Inferior parietal cortex (tissue), 1 donor: Measurements from ENCODE around the gene TRAPPC10.

Experiments used
- DNase-seq: peaks from one replicate; pipeline ENCODE4 v3.0.0-alpha.2; 2016; ENCODE audit errors: extremely low spot score

TRAPPC10 gene

DNA sequence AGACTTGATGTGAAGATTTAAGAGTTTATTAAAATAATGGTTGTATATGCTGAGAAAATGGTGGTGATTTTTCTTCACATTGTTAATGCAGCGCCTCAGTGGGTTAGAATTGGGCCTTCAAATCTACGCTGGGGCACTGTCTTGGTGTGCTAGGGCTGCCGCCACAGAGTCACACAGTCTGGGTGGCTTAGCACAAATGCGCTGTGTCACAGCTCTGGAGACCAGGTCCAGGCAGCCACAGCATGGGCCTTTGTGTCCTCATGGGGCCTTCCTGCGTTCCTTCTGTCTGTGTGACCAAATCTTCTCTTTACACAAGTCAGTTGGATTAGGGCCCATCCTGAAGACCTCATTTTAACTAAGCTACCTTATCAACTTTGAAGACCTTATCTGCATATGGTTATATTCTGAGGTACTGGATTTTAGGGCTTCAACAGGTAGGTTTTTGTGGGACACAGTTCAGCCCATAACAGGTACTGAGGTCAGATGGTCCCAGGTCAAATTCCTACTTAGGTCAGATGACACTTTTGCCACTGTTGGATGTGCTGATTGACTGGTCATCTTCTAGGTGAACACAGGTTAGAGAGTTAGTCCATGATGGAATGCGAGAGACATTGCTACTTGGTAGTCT, 17.5 kb downstream of the TRAPPC10 start:
- DNase-seq, result no peak

DNA sequence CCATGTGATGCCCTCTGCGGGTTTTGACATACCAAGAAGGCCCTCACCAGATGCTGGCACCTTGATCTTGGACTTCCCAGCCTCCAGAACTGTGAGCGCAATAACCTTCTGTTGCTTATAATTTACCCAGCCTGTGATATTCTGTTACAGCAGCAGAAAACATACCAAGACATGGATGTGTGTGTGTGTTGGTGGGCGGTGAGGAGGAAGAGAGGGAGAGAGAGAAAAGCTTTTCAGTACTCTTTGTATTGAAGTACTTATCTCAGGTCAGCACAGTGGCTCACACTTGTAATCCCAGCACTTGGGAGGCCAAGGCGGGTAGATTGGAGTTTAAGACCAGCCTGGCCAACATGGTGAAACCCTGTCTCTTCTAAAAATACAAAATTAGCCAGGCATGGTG, 23.1 kb downstream of the TRAPPC10 start:
- no peak for DNase-seq

DNA sequence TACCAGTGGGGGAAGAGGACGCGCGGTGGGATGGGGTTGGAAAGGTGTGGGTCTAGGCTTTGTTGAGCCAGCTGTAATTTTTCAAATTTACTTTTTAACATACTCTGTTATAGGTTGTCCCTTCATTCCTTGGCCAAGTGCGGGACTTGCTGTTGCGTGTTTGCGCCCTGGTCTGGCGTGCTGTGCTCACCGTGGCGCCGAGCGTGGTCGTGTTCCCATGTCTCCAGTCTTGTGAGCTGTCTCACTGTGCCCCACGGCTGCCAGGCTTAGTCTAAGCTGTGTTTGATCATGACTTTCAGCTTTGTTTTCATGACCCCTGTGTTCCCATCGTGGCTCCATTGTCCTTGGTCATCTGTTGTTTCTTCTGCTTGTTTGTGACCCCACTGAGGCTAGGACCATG, 26.0 kb downstream of the TRAPPC10 start:
- no peak for DNase-seq

DNA sequence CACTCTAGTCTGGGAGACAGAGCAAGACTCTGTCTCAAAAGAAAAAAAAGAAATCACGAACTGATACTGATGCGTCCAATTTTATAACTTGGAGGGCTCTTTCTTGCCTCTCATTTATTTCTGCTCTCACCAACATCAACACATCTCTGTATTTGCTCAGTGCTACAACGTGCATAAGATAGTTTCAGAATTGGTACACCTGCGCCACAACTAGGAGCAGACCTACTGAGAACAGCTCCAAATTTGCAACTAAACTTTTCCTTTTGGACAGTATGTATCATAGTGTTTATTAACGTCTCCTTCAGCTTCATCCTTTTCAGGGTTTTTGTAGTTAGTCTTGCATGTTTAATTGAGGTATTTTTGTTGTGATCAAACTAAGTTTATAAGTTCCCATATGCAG, 27.7 kb downstream of the TRAPPC10 start:
- no peak for DNase-seq

DNA sequence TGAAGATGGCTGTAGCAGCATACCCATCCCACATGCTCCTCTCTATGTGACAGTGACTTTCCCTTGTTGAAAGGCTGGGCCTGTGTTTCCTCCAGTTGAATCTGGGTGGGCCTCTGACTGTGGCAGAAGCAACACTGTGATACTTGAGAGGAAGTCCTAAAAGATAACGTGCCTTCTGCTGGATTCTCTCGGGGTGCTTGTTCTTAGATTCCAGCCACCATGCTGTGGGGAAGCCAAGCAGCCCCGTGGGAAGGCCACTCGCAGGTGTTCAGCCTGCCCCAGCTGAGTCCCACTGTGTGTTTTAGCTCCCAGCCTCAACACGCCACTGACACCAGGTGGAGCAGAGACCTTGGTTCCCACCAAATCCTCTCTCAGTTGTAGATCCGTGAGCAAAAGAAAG, 31.5 kb downstream of the TRAPPC10 start:
- DNase-seq, result no peak

DNA sequence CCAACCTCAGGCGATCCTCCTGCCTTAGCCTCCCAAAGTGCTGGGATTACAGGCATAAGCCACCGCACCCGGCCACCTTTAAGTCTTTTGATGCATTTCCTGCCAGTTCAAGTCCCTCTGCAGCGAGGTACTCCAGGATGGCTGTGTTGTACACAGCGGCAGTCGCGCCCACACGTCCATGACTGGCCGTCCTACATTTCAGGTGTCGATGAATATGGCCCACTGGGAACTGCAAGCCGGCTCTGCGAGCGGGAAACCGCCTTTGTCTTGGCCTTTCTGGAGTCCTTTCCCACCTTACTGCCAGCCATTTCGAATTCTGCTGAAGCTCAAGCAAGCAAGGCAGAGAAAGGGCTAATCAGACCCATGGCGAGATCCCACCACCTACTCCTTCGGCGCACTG, 34.6 kb downstream of the TRAPPC10 start:
- no peak for DNase-seq

DNA sequence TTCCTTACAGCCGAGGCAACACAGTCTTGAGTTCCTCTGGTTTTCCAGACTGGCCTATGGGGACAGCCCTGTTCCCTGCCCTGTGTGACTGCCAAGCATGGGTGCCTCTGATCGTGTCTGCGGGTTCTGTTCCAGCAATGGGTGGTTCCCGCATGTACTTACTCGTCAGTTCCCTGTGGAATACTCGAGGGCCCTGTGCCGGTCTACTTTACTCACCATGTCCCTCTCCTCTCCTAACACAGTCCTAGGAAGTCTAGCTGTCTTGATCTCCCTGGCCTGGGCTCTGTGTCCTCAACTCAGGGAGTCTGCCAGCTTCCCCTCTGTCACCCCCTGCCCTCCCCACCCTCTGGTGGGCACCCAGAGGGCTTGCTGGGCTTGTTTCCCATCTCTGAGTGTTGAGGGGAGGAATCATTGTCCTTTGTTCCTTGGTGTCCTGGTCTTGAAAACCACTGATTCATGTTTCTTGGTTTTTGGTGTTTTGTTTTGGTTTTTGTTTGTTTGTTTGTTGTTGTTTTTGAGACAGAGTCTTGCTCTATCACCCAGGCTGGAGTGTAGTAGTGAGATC, 36.0 kb downstream of the TRAPPC10 start:
- no peak for DNase-seq

DNA sequence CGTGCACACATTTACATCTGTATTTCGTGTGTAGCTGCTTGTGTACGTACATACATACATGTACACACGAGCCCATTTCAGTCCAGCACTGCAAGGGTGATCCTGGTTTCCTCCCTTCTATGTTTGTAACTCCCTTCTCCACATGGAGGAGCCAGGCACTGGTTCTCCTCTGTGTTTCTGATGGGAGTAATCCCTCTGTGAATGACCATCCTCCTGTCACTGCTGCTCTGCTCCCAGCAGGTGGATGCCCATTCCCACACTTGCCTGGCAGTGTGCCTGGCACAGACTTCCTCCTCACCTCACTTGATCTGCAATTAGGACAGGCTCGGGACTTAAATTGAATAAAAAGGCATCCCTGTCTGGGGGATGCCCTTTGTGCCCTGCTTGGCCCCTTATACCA, 37.1 kb downstream of the TRAPPC10 start:
- DNase-seq, result no peak

DNA sequence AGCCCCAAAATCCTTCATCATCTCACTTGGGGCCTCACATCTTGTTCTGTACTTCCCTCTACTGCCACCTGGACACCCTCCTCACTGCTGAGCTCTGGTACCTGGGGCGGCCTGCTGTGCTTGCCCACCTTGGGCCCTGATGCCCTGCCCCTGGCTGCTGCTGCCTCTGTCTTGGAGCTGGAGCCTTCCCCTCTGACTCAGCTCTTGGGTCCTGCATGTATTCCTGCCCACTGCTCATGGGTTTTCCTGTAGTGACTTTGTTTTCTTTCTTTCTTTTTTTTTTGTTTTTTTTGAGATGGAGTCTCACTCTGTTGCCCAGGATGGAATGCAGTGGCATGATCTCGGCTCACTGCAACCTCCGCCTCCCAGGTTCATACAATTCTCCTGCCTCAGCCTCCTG, 37.5 kb downstream of the TRAPPC10 start:
- no peak for DNase-seq

DNA sequence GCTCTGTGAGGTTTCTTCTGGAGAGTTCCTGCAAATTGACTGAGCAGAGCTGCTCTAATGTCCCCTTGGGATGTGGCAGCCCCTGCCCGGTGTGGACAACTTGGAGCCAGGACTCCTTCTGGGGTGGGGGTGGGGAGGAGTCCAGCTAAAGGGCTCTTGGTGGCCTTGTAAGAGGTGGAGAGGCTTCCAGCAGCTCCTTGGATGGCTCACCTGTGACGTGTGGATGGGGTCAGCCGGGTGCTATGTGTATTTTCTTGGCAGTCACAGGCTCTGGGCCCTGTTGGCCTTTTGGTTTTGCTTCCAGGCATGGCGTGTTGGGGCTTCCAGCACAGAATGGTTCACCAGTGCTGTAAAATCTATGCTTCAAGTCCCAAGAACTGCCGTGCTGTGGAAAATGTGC, 38.2 kb downstream of the TRAPPC10 start:
- no peak for DNase-seq

DNA sequence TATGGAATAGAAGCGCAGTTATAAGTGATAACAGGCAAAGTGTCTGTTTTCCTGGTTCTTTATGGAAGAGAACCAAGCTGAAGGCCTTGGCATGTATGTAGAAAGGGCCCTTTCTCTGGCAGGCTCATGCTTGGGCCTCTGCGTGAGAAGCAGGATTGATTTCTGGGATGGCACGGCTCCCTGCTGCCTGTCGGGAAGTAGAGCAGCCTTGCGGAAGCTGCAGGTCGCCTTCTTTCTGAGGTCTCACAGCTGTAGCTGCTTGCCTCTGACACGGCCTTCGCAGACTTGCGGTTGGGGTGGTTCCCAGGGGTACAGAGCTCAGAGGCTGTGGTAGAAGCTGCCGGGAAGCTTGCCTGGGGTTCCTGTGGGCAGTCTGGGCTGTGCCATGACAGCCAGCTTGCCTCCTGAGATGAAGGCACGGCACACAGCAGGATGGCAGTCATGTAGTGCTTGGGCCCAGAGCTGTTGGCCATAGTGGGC, 39.4 kb downstream of the TRAPPC10 start:
- peak; percentile 35 for DNase-seq

DNA sequence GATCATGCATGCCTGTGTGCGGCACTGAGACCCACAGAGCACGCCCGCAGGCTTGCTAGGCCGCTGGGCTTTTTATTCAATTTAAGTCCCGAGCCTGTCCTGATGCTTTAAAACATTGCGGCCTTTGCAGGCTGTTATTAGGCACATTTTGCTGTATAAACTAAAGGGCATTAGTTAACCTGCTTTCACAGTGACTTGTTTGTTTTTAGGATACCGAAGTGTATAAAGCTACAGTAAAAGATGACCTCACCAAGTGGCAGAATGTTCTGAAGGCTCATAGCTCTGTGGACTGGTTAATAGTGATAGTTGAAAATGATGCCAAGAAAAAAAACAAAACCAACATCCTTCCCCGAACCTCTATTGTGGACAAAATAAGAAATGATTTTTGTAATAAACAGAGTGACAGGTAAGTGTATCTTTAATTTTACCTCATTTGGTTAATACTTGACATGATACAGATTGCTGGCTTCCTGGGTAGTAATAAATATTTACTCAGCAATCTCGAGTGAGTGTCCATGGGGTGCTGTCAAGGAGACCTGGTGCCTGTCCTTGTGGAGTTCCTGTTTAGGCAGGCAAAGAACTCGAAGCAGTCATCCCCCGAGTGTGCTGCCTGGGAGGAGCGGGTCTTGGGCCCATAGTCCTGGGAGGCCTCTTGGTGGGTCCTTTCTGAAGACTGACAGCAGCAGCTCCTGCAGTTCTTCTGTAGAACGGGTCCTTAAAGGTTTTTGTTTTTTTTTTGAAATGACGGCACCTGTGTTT, 40.1 kb downstream of the TRAPPC10 start:
- no peak for DNase-seq

DNA sequence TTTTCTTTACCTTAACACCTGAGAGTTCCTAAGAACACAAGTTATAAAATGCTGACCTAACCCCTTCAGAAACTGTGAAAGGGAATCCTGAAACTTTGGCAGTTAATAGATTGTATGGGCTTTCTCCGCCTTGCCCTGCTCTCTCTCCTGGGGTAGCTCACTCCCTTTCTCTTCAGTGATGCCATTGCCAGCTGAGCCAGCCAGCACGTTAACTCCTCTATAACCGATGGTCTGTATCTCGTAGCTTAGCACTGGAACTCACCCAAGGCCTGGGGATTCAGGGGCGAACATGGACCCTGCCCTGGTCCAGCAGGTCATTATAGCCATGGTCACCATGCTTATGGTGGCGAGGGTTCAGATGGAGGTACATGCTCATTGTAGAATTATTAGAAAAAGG, 40.7 kb downstream of the TRAPPC10 start:
- DNase-seq, result no peak

DNA sequence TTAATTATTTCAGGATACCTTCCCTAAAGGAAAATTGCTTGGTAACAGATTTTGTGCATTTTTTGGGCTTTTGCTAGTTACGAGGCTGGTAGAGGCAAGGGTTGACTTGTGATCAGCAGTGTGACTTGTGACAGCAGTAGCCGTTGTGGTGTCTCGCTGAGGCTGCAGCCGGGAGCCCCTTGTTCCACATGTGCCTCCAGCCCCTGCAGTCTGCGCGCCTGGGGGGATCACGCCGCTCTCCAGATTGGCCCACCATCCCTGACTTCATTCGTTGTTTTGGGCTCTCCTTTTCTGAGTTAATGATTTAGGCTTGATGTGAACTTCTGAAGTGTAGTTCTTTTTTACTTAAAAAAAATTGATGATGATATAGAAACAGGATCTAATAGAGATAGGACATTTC, 41.5 kb downstream of the TRAPPC10 start:
- DNase-seq, result no peak

DNA sequence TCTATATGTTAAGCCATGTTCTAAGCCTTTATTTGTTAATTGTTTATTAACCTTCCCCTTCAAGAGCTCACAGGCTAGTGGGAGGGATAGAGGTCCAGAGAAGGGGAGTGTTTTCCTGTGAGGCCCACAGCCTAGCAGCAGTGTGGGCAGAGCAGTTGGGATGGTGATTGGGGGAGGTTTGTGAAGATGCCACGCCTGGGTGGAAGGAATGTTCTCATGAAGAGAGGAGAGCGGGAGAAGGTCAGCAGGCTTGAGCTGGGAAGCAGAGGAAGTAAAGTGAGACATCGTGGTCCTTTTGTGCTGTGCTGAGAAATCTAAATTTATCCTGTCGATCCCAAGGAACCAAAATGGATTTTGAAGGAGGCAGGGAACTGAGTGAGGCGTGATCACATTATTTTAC, 42.6 kb downstream of the TRAPPC10 start:
- DNase-seq, result peak; percentile 38

DNA sequence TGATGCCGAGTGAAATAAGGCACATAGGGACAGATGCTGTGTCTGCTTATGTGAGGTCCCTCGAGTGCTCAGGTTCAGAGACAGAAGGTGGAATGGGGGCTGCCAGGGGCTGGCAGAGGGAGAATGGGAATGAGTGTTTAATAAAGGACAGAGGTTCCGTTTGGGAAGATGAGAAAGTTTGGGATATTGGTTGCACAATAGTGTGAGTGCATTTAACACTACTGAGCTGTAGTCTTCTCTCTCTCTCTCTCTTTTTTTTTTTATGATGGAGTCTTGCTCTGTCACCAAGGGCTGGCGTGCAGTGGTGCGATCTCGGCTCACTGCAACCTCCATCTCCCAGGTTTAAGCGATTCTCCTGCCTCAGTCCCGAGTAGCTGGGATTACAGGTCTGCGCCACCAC, 44.9 kb downstream of the TRAPPC10 start:
- no peak for DNase-seq

DNA sequence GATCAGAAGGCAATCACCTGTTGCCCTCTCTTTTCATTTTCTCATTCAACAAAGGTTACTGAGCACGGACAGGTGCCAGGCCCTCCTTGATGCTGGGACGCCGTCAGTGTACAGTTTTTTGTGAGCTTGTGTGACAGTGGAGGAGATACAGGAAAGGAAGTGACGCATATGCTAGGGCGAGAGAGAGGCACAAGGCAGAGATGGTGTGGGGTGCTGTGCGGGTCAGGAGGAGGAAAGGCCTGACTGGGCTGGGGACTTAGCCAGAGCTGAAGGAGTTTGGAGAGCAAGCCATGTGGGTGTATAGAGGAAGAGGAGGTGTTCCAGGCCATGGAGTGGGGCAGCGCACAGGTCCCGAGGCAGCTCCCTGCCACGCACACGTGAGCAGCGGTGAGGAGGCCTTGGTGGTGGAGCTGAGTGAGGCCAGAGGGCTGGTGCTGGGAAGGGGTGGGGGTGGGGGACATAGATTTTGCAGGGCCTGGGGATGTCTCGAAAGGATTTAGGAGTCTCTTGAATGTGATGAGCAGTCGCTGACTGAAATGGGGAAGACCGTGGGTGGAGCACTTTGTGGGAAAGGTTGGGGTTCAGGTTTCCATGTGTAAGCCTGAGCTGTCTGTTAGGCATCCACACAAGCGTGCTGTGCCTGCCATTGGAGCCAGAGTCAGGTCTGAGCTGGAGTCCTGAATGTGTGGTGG, 46.0 kb downstream of the TRAPPC10 start:
- no peak for DNase-seq

DNA sequence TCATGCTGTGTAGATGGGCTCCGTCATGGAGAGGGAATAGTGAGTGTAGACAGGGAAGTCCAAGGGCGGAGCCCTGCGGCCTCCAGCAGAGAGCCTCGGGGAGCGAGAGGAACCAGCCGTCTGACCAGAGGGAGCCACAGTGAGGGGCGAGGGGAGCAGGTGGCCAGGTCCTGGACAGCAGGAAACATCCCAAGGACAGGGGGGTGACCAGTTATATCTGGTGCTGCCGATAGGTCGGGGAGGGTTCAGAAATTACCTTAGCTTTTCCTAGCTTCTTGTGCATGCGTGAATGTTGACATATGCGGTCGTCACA, 46.5 kb downstream of the TRAPPC10 start:
- DNase-seq, result no peak

DNA sequence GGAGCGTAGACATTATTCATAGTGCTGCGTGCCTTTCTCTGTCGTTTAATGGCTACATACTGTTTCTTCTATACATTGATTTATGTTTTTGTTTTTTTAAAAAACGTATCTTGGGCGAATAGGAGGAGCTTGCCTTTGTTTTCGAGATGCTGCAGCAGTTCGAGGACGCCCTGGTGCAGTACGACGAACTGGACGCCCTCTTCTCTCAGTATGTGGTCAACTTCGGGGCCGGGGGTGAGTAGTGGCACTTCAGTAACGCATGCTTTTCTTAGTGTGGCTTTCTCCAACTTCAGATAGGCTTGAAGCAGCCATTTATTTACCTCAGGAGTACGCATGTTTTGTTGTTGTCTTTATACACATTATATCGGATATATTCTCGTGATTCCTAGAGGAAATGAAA, 46.9 kb downstream of the TRAPPC10 start:
- DNase-seq, result no peak

DNA sequence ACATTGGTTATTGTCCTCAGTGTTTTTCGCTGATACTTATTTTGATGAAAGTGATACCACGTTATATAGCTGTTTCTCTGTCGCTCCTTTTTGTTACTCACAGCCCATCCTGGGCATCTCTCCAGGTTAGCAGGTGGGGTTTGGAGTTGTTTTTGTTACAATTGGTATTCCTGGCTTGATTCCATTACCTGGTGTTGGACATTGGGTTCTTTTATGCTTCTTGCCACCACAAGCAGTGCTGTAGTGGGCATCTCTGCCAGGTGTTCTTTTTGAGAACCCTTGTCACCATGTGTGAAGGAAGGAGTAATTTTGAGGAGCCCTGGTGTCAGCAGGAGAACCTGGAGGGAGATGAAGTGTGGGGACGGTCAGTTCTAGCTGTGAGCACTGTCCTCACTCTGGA, 47.6 kb downstream of the TRAPPC10 start:
- no peak for DNase-seq

DNA sequence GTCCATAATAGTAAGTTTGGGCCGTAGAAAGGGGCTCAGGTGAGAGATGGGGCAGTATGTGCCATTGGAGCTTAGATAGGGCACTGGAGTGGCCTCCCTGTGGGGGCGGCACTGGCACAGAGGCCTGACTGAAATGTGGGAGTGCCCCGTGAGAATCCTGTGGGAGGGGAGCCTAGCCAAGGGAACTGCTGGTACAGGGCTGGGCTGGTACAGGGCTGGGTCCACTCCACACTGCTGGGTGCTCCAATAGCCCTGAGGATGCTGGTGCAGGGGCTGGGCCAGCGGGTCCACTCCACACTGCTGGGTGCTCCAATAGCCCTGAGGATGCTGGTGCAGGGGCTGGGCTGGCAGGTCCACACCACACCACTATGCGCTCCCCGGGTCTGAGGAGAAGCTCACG, 50.3 kb downstream of the TRAPPC10 start:
- DNase-seq, result no peak

DNA sequence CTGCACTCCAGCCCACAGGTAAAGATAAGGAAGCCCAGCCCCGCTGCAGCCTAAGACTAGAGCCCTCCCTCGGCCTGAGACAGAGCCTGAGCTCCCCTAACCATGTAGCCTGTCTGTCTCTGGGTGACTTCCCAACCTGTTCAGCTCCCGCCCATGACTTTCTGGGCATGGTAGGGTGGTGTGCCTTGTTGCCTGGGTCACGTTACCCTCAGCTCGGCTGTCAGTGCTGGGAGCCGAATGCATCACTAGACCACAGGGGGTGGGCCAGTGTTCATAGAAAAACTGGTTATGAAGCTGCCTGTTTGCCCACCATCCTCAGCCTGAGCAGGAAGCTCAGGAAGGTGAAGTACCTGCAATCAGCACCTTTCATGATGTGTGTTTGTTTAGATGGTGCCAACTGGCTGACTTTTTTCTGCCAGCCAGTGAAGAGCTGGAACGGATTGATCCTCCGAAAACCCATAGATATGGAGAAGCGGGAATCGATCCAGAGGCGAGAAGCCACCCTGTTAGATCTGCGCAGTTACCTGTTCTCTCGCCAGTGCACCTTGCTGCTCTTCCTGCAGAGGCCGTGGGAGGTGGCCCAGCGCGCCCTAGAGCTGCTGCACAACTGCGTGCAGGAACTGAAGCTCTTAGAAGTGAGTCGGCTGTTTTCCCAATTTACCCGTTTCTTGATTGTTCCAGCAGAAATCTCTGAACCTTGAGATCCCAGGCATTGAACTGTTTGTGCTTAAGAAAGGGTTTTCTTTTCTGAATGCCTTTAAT, 51.2 kb downstream of the TRAPPC10 start:
- no peak for DNase-seq
